ENCODE data around the gene MIS12.

The MIS12 gene

GRCh38 chr17:5486206-5487124 lies at the start of gene MIS12:
MIS12 (plus strand) TSS chr17:5486566; CDS start chr17:5488863, 2,297 bp downstream.
- Histone ChIP-seq H3K36me3 (ENCODE audit: control insufficient read depth, insufficient read depth, low read length) (peaks cover 56% of the 10 kb centered on the region), H3K4me1 (ENCODE audit: control insufficient read depth, insufficient read depth, low read length) (no peaks in the 10 kb centered on the region; the same call in 1 of the 2 replicates), H3K27me3 (ENCODE audit: control insufficient read depth, insufficient read depth, low read length) (no peaks in the 10 kb centered on the region), H3K9ac (ENCODE audit: low read length) (peak within 1 kb of the TSS; percentile 100), H3K4me3 (ENCODE audit: low read depth, low read length) (peak within 1 kb of the TSS; percentile 100), H3K27ac (ENCODE audit: low read depth, low read length) (peak within 1 kb of the TSS; percentile 98), H3K9me3 (ENCODE audit: control insufficient read depth, insufficient read depth, low read depth, low read length) (no peaks in the 10 kb centered on the region)

- peaks cover 61% of the 10 kb centered on the region for H3K36me3 ChIP-seq (ENCODE audit: control insufficient read depth, insufficient read depth, low read length)
- H3K27me3 ChIP-seq (ENCODE audit: control insufficient read depth, insufficient read depth, low read length): no peaks in the 10 kb centered on the region
- H3K27ac ChIP-seq (ENCODE audit: low read depth, low read length): peak overlapping the region; percentile 91; the same call in 1 of the 2 replicates
- H3K9me3 ChIP-seq (ENCODE audit: control insufficient read depth, insufficient read depth, low read depth, low read length): no peaks in the 10 kb centered on the region
- H3K4me3 ChIP-seq (ENCODE audit: low read depth, low read length): peak overlapping the region; percentile 91
- peaks cover 11% of the 10 kb centered on the region for H3K4me1 ChIP-seq (ENCODE audit: control insufficient read depth, insufficient read depth, low read length)
- H3K9ac ChIP-seq (ENCODE audit: low read length): peak overlapping the region; percentile 92
These were observed 48.5 kb upstream of the MIS12 start for GRCh38 chr17:5437721-5438317.

- peak within 1 kb of the TSS; percentile 91 for H3K27ac ChIP-seq (ENCODE audit: low read depth, low read length)
- no peaks in the 10 kb centered on the region for H3K27me3 ChIP-seq (ENCODE audit: control insufficient read depth, insufficient read depth, low read length)
- H3K9ac ChIP-seq (ENCODE audit: low read length): peak within 1 kb of the TSS; percentile 92
- H3K4me1 ChIP-seq (ENCODE audit: control insufficient read depth, insufficient read depth, low read length): peaks cover 11% of the 10 kb centered on the region
- peaks cover 59% of the 10 kb centered on the region for H3K36me3 ChIP-seq (ENCODE audit: control insufficient read depth, insufficient read depth, low read length)
- no peaks in the 10 kb centered on the region for H3K9me3 ChIP-seq (ENCODE audit: control insufficient read depth, insufficient read depth, low read depth, low read length)
- peak within 1 kb of the TSS; percentile 91 for H3K4me3 ChIP-seq (ENCODE audit: low read depth, low read length)
These were observed 47.5 kb upstream of the MIS12 start, which contains the start of gene C1QBP for GRCh38 chr17:5438716-5439445. C1QBP (minus strand) TSS chr17:5439155; CDS start chr17:5439073, 82 bp downstream.

GRCh38 chr17:5439446-5439764 lies 47.0 kb upstream of the MIS12 start:
- no peak overlapping the region for H3K9ac ChIP-seq (ENCODE audit: low read length)
- H3K4me3 ChIP-seq (ENCODE audit: low read depth, low read length): peak overlapping the region; percentile 91
- H3K27ac ChIP-seq (ENCODE audit: low read depth, low read length): no peak overlapping the region
- H3K9me3 ChIP-seq (ENCODE audit: control insufficient read depth, insufficient read depth, low read depth, low read length): no peaks in the 10 kb centered on the region
- peaks cover 60% of the 10 kb centered on the region for H3K36me3 ChIP-seq (ENCODE audit: control insufficient read depth, insufficient read depth, low read length)
- no peaks in the 10 kb centered on the region for H3K27me3 ChIP-seq (ENCODE audit: control insufficient read depth, insufficient read depth, low read length)
- H3K4me1 ChIP-seq (ENCODE audit: control insufficient read depth, insufficient read depth, low read length): peaks cover 11% of the 10 kb centered on the region

GRCh38 chr17:5443728-5444127 lies 42.6 kb upstream of the MIS12 start:
- Histone ChIP-seq H3K9ac (ENCODE audit: low read length) (no peak overlapping the region), H3K36me3 (ENCODE audit: control insufficient read depth, insufficient read depth, low read length) (peaks cover 67% of the 10 kb centered on the region), H3K27ac (ENCODE audit: low read depth, low read length) (no peak overlapping the region)

GRCh38 chr17:5444209-5444608 lies 42.2 kb upstream of the MIS12 start:
- Histone ChIP-seq H3K27ac (ENCODE audit: low read depth, low read length) (no peak overlapping the region), H3K4me3 (ENCODE audit: low read depth, low read length) (no peak overlapping the region), H3K9ac (ENCODE audit: low read length) (no peak overlapping the region), H3K9me3 (ENCODE audit: control insufficient read depth, insufficient read depth, low read depth, low read length) (no peaks in the 10 kb centered on the region), H3K4me1 (ENCODE audit: control insufficient read depth, insufficient read depth, low read length) (peaks cover 5% of the 10 kb centered on the region; the same call in 1 of the 2 replicates), H3K27me3 (ENCODE audit: control insufficient read depth, insufficient read depth, low read length) (no peaks in the 10 kb centered on the region), H3K36me3 (ENCODE audit: control insufficient read depth, insufficient read depth, low read length) (peaks cover 71% of the 10 kb centered on the region)

More at GRCh38 chr17:5443728-5444127, 42.6 kb upstream of the MIS12 start:
- Histone ChIP-seq H3K9me3 (ENCODE audit: control insufficient read depth, insufficient read depth, low read depth, low read length) (no peaks in the 10 kb centered on the region), H3K4me3 (ENCODE audit: low read depth, low read length) (no peak overlapping the region), H3K4me1 (ENCODE audit: control insufficient read depth, insufficient read depth, low read length) (peaks cover 5% of the 10 kb centered on the region; the same call in 1 of the 2 replicates), H3K27me3 (ENCODE audit: control insufficient read depth, insufficient read depth, low read length) (no peaks in the 10 kb centered on the region)

GRCh38 chr17:5446786-5447185 lies 39.6 kb upstream of the MIS12 start:
- peaks cover 89% of the 10 kb centered on the region for H3K36me3 ChIP-seq (ENCODE audit: control insufficient read depth, insufficient read depth, low read length)
- H3K9ac ChIP-seq (ENCODE audit: low read length): no peak overlapping the region
- H3K27me3 ChIP-seq (ENCODE audit: control insufficient read depth, insufficient read depth, low read length): no peaks in the 10 kb centered on the region
- no peak overlapping the region for H3K4me3 ChIP-seq (ENCODE audit: low read depth, low read length)
- no peaks in the 10 kb centered on the region for H3K9me3 ChIP-seq (ENCODE audit: control insufficient read depth, insufficient read depth, low read depth, low read length)
- H3K27ac ChIP-seq (ENCODE audit: low read depth, low read length): no peak overlapping the region
- no peaks in the 10 kb centered on the region for H3K4me1 ChIP-seq (ENCODE audit: control insufficient read depth, insufficient read depth, low read length)

- Histone ChIP-seq H3K27ac (ENCODE audit: low read depth, low read length) (no peak overlapping the region), H3K9me3 (ENCODE audit: control insufficient read depth, insufficient read depth, low read depth, low read length) (no peaks in the 10 kb centered on the region), H3K4me3 (ENCODE audit: low read depth, low read length) (no peak overlapping the region), H3K9ac (ENCODE audit: low read length) (no peak overlapping the region), H3K27me3 (ENCODE audit: control insufficient read depth, insufficient read depth, low read length) (no peaks in the 10 kb centered on the region), H3K4me1 (ENCODE audit: control insufficient read depth, insufficient read depth, low read length) (peaks cover 14% of the 10 kb centered on the region), H3K36me3 (ENCODE audit: control insufficient read depth, insufficient read depth, low read length) (peaks cover 39% of the 10 kb centered on the region)
These were observed 21.5 kb upstream of the MIS12 start for GRCh38 chr17:5464717-5465507.

GRCh38 chr17:5466295-5466694 lies 20.1 kb upstream of the MIS12 start:
- H3K4me3 ChIP-seq (ENCODE audit: low read depth, low read length): 0 out of 2 replicates have a peak overlapping the region, but pooled peaks have one; percentile 83
- no peaks in the 10 kb centered on the region for H3K9me3 ChIP-seq (ENCODE audit: control insufficient read depth, insufficient read depth, low read depth, low read length)
- H3K36me3 ChIP-seq (ENCODE audit: control insufficient read depth, insufficient read depth, low read length): peaks cover 26% of the 10 kb centered on the region
- no peaks in the 10 kb centered on the region for H3K27me3 ChIP-seq (ENCODE audit: control insufficient read depth, insufficient read depth, low read length)
- H3K27ac ChIP-seq (ENCODE audit: low read depth, low read length): no peak overlapping the region
- H3K9ac ChIP-seq (ENCODE audit: low read length): no peak overlapping the region
- peaks cover 14% of the 10 kb centered on the region for H3K4me1 ChIP-seq (ENCODE audit: control insufficient read depth, insufficient read depth, low read length)

GRCh38 chr17:5467416-5467815 lies 18.9 kb upstream of the MIS12 start:
- Histone ChIP-seq H3K9me3 (ENCODE audit: control insufficient read depth, insufficient read depth, low read depth, low read length) (no peaks in the 10 kb centered on the region), H3K9ac (ENCODE audit: low read length) (peak overlapping the region; percentile 91), H3K27me3 (ENCODE audit: control insufficient read depth, insufficient read depth, low read length) (no peaks in the 10 kb centered on the region), H3K4me3 (ENCODE audit: low read depth, low read length) (peak overlapping the region; percentile 83), H3K27ac (ENCODE audit: low read depth, low read length) (no peak overlapping the region), H3K36me3 (ENCODE audit: control insufficient read depth, insufficient read depth, low read length) (peaks cover 23% of the 10 kb centered on the region), H3K4me1 (ENCODE audit: control insufficient read depth, insufficient read depth, low read length) (peaks cover 14% of the 10 kb centered on the region)

Measured in HUES6 (cell line).